GM19455 (cell line): ENCODE measurements around the gene SCGB3A2.

ENCODE experiments used
- ATAC-seq: cut with Tn5 transposase; IDR thresholded peaks from one replicate; pipeline ENCODE4 v1.9.1; 2021; ENCODE audit not compliant: unreplicated experiment

Gene SCGB3A2, protein sequence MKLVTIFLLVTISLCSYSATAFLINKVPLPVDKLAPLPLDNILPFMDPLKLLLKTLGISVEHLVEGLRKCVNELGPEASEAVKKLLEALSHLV

DNA sequence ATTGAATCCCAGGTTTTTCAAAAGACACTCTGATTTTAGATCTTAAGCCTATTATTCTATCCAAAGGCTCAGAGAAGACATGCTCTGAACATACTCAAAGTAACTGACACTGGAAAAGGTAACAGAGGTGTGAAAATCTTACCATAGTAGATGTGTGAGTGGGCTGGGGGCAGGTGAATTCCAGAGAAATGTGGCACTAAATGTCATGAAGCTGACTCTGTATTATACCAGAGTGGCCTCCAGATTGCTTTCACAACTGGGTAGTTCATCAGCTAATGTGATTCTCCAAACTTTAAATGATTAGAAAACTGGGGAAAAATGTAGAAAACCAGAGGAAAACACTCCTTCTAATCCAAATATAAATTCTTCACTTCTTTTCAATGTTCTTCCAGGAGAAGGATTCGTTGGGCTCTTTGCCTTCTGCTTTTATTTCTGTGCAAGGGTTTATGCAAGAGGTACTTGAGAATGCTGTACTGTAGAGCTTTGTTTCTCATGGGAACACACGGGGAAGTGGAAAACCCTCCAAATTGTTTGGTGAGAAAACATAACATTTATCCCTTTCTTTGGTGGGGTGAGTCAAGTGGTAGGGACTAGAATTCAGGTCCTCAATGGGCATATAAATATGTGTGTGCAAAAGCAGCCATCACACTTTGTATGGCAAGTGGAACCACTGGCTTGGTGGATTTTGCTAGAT, at the start of gene SCGB3A2:
Gene SCGB3A2, plus strand, starts transcription at position 646 of the 694 bp plus-strand sequence. CDS start 93 bp downstream, outside the sequence.
- no peak for ATAC-seq

DNA sequence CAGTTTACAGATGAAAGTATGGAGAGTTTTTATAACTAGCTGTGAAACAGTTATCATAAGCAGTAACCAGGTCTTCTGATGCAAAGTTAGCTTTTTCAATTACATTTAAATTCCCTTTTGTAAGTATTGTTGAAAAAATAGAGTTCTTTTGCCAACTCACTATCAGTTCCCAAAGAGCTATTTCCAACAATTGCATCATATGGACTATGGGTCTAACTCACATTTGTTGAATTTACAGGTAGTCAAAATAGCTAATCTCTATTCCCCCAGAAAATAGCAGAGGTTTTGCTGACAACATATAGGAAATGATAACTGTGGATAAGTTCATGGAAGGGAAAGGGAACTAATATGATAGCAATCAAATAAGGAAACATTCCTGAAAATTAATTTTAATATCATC, 48.5 kb upstream of the SCGB3A2 start:
- ATAC-seq, result no peak

DNA sequence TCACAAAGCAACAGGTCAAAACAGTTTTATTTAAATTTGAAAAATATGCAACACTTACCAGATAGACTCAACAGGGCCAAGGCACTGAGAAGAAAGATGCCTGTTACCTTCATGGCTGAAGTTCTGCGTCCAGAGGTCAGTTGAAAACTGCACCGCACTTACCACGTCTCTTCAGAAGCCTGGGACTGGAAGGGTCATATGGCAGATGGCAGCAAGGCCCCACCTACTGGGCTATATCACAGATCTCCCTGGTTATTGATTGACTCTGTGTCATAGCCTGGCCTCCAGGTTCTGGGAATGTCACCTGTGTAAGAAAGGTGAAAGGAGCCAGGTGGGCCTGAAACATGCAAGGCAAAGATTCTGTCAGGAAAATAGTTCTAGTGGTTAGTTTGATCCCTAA, 47.0 kb upstream of the SCGB3A2 start, which contains the start of gene SPINK1:
Gene SPINK1, minus strand, starts transcription at position 207 of the 400 bp plus-strand sequence. Its CDS starts 94 bp downstream, at position 113.
- ATAC-seq, result no peak

DNA sequence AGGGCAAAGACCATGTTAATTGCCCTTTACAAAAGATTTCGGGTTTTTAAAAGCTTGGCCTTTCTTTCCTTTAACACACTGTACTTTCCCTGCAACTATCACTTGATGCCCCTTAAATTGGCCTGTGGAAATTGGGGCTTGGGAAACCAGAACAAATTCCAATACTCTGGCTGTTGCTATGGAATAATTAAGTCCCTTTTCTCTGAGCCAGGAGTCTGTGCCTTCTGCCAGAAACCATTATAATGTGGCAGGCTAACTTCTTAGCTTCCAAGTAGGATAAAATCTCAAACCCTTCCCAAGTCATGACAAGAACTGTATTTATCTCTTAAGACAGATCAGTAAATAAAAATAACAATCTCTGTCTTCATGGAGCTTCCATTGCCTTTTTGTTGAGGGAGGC, 46.0 kb upstream of the SCGB3A2 start:
- no peak for ATAC-seq

DNA sequence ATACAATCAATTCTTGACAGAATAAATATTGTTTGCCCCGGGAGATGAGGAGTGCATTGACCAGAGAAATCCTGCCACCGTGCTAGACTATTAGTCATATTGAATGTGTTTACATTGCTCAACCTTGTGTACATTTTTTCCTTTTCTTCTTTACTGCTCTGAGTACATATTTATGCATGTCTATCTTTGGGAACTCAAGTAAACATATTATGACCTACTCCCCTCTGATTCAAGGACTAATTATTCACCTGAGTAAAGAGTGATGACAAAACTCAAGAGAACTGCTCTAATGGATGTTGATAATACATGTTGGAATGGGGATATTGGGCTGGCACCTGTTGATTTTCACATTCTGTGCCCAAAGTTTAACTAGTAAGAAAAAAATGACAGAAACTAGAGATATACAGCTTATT, 43.1 kb upstream of the SCGB3A2 start:
- ATAC-seq, result no peak

DNA sequence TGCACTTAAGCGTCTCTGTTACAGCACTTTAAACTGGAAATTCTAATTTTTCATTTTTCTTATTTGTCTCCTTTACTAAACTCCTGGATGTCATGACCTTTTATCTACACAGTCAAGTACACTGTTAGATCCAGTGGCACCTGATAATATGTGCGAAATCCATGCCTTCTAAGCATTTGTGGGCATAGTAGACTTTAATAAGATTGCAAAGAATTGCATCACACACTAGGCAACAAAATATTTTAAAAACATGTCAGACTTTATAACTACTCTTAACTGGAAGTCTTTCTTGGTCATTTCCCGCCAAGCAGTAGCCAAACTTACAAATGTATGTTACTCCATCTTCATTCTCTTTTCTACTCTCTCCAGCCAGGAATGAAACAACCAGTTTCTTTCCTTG, 42.1 kb upstream of the SCGB3A2 start:
- ATAC-seq, result no peak

DNA sequence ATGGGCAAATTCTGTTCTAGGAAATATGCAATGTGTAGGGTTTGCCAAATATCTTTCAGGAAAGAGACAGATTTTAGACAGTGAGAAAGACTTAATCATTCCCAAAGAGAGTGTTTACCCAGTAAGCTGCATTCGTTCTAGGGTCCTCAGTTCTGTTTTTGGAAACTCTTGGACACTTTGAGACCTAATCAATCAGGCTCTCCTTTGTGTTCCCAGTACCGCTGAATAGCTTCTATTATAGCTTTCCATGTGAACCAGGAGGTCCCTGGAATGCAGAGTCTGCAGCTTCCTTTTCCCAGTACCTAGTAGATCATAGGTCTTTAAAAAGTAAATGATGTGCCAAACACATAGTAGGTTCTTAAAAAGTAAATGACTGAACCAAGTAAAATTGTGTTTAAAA, 35.6 kb upstream of the SCGB3A2 start:
- no peak for ATAC-seq

DNA sequence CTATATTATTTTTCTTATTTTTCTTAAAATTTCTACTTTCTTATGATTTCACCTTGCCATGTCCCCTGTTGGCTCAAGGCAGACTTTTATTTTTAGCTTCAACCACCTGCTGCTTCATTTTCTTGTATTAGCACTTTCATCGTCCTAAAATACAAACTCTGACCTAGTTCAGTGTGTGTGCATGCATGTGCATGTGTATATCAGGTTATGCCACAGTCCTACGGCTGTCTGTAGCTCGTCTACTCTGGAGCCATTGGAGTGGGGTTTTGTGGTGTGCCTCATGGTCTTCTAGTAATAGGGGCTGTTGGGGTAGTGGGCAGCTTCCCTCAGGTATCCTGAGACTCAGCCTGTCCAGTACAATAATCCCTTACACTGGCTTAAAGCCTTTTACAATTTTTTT, 33.7 kb upstream of the SCGB3A2 start:
- ATAC-seq, result no peak

DNA sequence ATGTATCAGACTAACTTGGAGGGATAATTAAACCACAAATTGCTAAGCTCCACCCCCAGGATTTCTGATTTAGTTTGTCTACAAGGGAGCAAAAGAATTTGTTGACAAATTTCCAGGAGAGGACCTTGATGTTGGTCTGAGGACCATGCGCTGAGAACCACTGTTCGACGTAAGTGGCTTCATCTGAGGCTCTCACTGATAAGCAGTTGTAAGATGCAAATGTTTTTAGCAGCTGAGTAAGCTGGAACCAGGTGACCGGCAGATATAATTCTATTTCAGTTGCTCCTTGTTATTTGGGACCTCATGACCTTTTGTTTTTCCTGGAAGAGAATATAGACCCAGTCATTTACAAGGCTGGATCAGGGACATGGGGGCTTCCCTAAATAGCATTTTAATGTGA, 32.9 kb upstream of the SCGB3A2 start:
- ATAC-seq, result no peak

DNA sequence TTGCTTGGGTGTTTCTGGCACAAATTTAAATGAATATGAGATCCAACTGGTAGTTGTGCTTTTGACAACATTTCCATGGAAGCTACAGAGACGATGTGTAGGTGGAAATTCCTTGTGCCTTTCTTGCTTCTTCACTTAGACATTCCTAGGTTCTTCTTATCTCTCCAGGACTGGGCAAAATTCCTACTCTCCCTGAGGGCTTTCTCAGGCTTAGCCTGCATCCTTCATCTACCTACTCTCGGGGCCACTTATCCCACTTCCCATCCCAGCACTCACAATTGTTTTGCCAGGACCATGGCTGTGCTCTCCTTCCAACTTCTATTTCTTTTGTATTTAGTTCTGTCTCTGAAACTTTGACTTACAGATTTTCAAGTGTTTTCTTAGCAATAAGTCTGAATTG, 29.3 kb upstream of the SCGB3A2 start:
- ATAC-seq, result no peak

DNA sequence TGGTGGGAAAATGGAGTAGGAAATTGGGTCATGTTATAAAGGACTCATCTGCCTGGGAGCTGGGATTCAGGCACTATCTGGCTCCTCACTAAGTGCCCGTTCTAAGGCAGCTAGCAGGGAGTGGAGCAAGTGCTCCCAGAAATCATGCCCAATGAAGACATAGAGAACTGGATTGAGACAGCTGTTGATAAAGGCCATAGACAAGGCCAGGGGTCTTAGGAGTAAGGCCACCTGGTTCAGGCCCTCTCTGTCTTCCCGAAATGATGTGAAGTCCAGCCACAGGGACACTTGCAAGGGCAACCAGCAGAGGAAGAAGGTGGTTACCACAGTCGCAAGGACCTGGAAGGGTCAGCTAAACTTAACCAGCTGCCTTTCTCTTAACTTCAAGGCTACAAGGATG, 26.9 kb upstream of the SCGB3A2 start:
- no peak for ATAC-seq

DNA sequence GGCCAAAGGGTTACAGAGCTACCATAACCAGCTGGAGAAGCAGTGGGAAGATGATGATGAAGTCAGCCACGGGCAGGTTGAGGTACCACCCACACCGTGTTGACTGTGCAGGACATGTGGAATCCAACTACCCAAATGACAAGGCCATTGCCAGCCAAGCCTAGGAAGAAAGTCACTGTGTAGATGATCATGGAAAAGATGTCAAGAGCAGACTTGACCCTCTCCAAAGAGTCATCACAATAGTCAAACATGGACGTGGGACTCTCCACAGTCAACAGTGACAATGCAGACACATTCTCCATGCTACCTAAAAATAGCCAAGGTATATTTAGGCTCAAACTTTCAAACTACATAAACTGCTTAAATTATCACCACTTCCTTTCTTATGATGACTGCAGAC, 26.1 kb upstream of the SCGB3A2 start:
- no peak for ATAC-seq

DNA sequence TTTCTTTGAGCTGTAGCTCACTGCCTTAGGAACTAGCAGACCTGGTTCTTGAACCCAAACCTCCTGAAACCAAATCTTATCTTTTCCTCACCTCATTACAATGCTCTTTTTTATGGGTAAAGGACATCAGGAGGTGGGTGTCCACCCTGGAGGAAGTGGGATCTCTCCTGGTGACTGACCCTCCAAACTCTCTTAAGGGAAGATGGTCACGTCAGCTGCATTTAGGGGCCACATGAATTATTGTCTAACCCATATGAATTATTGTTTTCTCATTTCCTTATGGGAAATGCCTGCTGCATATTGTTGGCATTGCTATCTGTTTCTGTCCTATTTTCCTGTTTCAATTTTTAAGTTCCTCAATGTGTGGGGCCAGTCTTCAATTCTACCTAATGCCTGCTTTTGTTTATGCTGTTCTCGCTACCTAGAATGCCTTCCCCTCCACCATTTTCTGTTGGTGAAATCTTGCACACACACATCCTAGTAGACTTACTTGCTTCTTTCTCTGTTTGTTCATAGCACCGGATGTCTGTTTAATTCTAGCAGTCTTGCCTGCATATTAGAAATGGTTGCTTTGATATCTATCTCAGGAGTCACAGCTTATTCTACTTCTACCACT, 25.0 kb upstream of the SCGB3A2 start:
- ATAC-seq, result no peak

DNA sequence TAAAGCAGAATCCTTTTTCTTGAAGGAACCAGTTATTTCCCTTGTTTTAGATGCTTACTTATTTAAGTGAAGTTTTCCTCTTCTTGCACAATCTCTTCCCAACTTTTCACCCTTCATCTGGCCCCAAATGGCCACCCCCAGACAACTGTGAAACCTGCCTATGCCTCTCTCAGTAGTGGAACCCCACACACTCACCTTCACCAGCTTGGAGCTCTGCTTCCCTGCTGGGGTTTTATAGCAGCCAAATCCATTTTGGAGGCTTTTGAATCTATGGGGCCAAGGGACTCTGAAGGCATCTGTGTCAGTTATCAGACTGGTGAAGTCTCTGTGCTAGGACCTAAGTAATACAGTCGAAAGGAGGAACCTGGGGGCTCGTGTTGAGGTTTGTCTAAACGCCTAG, 24.2 kb upstream of the SCGB3A2 start:
- no peak for ATAC-seq

DNA sequence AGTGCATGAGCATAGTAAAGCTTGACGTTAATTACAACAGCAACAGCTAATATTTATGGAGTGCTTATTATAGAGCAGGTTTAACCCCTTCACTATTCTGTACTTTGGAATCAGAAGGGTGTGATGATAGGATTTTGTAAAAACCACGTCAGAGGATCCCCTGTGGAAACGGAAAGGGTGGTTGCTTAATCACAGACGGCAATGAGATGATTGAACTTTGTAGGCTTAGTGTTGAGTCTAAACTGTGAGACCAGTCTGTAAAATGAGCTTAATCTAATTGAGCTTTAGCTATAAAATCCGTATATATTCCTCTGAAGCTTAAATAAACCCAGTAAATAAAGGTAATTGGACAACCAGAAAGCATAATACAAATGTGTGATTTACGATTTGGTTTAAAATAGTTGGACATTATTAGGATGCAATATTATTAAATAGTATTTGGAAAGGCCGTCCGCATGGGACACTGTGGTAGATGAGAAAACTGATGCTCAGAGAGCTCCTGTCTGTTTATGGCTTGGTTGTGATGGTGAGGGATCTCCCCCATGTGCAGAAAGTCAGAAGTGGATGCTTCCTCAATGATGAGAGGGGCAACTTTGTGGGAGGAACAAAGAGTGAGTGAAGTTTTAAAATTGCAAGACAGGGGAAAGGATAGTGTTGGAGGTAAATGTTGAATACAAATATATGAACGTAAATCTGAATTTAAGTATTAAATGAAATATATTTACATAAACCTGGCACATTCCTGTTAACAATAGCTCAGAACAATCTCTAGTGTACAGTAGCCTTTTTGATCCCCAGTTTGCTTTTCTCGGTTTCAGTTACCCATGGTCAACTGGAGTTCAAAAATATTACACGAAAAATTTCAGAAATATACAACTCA, 23.4 kb upstream of the SCGB3A2 start:
- no peak for ATAC-seq

DNA sequence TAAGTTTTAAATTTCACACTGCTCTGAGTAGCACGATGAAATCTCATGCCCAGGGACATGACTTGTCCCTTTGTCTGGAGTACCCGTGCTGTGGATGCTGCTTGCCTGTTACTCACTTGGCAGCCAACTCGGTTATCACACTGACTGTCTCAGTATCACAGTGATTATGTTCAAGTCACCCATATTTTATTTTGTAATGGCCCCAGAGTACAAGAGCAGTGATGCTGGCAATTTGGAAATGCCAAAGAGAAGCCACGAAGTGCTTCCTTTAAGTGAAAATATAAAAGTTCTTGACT, 22.8 kb upstream of the SCGB3A2 start:
- ATAC-seq, result no peak

DNA sequence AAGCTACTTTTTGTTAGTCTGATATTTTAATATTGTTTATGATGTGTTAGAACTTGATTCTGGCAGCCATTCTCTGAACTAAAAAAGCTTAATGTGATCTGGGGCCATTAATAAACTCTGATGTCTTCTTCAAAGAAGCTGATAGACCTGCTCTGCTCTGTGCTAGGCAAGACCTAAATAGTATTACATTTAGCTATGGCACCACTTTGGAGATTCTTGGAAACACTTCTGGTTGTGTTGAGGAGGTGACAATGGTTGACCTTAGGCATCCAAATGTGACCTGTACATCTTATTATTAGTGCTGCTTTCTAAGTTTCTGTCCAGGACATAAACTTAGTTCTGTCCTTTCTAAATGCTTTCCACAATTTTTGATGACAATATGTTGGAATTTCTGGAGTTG, 21.7 kb upstream of the SCGB3A2 start:
- no peak for ATAC-seq

DNA sequence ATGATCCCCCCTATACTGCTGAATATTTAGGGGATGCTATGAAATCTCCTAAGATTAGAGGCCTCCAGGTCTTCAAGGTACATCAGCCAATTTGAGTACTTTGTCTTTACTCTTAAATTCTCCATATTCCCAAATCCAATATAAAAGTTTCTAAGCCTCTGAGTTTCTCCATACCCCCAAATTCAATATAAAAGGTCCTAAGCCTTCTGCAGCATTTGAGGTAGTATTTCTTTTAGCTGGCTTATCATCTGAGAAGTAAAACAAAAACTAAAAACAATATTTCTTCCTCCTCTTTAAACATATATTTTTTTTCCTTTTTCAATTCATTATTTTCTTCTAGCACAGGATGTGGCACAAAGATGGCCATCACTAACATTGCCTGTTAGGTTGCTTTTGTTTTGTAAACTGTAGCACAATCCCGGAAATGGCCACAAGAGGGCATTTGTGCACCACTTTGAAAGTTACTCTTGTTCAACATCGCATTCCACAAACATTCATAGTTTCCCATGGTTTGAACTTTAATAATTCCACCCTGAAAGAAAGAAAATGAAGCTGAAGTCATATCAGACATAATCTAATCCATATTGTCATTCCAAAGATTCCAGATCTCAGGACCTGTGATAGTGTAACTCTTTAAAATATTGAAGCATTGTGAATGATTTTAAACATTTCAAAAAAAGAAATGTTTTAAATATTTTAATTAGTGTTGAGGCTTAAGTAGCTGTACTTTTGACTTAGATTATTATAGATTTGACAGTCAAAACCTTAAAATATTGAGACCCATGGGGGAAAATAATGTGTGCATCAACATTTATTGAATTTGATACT, 21.0 kb upstream of the SCGB3A2 start:
- ATAC-seq, result peak; percentile 79

DNA sequence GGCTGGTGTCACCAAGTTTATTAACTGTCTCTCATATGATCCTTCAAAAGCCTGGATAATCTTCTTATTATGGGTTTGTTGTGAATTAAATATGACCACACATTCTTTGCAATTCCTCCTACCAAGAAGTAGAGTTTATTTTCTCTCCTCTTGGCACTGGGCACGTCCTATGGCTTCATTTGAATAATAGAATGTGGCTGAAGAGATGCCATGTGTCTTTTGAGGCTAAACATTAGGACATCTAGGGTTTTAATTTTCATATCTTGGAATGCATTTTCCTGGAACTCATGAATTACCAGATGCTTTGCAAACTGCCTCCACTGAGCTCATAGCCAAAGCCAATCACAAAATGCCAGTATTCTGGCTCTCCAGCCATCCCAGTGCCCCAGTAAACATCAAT, 19.9 kb upstream of the SCGB3A2 start:
- no peak for ATAC-seq

DNA sequence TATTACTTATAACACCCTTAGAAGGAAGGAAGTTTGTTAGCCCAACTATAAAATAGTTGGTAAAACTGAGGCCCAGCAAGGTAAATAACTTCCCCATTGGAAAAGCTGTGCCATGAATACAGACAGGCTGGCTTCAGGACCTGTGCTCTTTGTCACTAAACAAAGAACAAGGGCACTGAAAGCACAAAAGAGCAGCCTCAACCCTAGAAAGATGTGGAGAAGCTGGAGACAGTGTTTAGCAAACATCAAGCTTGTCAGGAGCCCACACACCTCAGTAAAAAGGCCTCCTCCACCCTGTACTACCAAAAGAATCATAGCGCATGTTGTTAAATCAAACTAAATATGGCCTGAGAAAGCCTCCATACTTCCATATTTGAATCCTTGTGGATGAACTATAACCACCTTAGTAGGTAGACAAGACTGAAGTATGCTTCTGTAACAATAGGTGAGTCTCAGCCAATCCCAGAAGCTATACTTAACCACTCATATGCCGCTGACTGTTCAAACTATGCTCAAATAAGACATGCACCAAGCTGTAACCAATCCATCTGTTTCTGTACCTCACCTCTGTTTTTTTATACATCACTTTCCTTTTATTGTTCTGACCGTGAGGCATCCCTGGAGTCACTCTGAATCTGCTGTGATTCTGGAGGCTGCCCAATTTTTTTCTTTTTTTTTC, 18.4 kb upstream of the SCGB3A2 start:
- no peak for ATAC-seq
